HCT116 (cell line): Measurements from ENCODE around the gene C1QTNF12. TPM values are rescaled to one million over a fixed set of nuclear protein-coding genes. Genes with fewer than 3 reads are reported as not detected.
A peak's percentile ranks its signal among the peaks of the same experiment; 100 is the strongest.

Experiments used
- ATAC-seq: fragments of 200-7000 bp; cut with Tn5 transposase; 2 replicates; pipeline ENCODE4 v1.9.1; 2020; ENCODE audit warnings: mild to moderate bottlenecking, moderate library complexity
- BruUV-seq: library from RNA; stranded (reverse); fragments of 400-500 nt; replicated peaks from 2 replicates; lab custom pipeline; 2021; lab: Mats Ljungman, UMichigan
- CTCF ChIA-PET: fragments of 300-600 bp; sonication (Branson Sonifier 250); formaldehyde crosslinking; loops from one replicate; lab custom pipeline; 2021; ENCODE audit warnings: antibody characterized with exemption; lab: Charles Lee
- POLR2A ChIA-PET: fragments of 300-600, 350-600 bp; sonication (Branson Sonifier 250); formaldehyde crosslinking; loops from one replicate; lab custom pipeline; 2021; ENCODE audit warnings: antibody characterized with exemption; lab: Charles Lee
- RAD21 ChIA-PET, 2 experiments: fragments of 300-600 bp; sonication (Branson Sonifier 250); formaldehyde crosslinking; loops; one replicate each; lab custom pipeline; 2023; ENCODE audit warnings: low total read pairs in 2 of 2; ENCODE audit not compliant: uncharacterized antibody in 2 of 2, unreplicated experiment in 2 of 2, low non-redundant PET in 1 of 2; lab: Charles Lee
- DNase-seq: peaks from one replicate; pipeline ENCODE4 v3.0.0-alpha.2; 2010; ENCODE audit warnings: low read depth, low spot score
- H2AFZ ChIP-seq: fragments of 200-600 bp; shearing (Covaris generic), sonication (generic); 2 replicates; pipeline ENCODE4 v1.6.1; 2017; ENCODE audit warnings: low read depth, mixed run types, mixed read lengths, antibody characterized with exemption, low read length; ENCODE audit not compliant: poor library complexity, severe bottlenecking
- H3K27ac ChIP-seq: 2 replicates; pipeline ENCODE4 v1.5.1; 2012; ENCODE audit warnings: low read depth, low read length
- H3K27me3 ChIP-seq: fragments of 200-600 bp; sonication (generic); 2 replicates; pipeline ENCODE4 v1.6.1; 2016; ENCODE audit warnings: mixed run types, low read length, mixed read lengths; ENCODE audit not compliant: insufficient read depth
- H3K36me3 ChIP-seq, 2 experiments: fragments of 200-500 bp in 1 of 2; fragments of 200-600 bp in 1 of 2; sonication (Bioruptor generic) in 1 of 2; sonication (generic) in 1 of 2; 2 replicates each; pipeline versions ENCODE4 v1.5.1 to v1.6.1; 2014 to 2016; ENCODE audit warnings: low read length in 2 of 2, inconsistent platforms in 1 of 2, mixed read lengths in 1 of 2, mixed run types in 1 of 2; ENCODE audit not compliant: insufficient read depth in 2 of 2, control insufficient read depth in 1 of 2
- H3K4me1 ChIP-seq, 2 experiments: fragments of 200-600 bp in 1 of 2; sonication (generic) in 1 of 2; 2 replicates each; pipeline versions ENCODE4 v1.5.1 to v1.6.1; 2012 to 2017; ENCODE audit warnings: low read length in 2 of 2, inconsistent platforms in 1 of 2, mild to moderate bottlenecking in 1 of 2, mixed read lengths in 1 of 2, mixed run types in 1 of 2, moderate library complexity in 1 of 2; ENCODE audit not compliant: insufficient read depth in 2 of 2, control insufficient read depth in 1 of 2
- H3K4me2 ChIP-seq: fragments of 200-600 bp; sonication (generic); 2 replicates; pipeline ENCODE4 v1.6.1; 2017; ENCODE audit warnings: mixed run types, low read length, mixed read lengths
- H3K4me3 ChIP-seq, 2 experiments: fragments of 200-600 bp in 1 of 2; sonication (generic) in 1 of 2; replicated peaks in 1 of 2; 2 replicates each; pipeline ENCODE4 v1.5.1; 2011 to 2016; ENCODE audit warnings: low read length in 2 of 2, control low read depth in 1 of 2, low read depth in 1 of 2, mild to moderate bottlenecking in 1 of 2, mixed read lengths in 1 of 2, mixed run types in 1 of 2
- H3K79me2 ChIP-seq: fragments of 200-600 bp; sonication (generic); 2 replicates; pipeline ENCODE4 v1.6.1; 2017; ENCODE audit warnings: mild to moderate bottlenecking, mixed run types, low read length, moderate library complexity, mixed read lengths; ENCODE audit not compliant: insufficient read depth
- H3K9ac ChIP-seq: fragments of 200-600 bp; sonication (generic); 2 replicates; pipeline ENCODE4 v1.6.1; 2016; ENCODE audit warnings: low read length, mixed read lengths
- H3K9me2 ChIP-seq: fragments of 200-600 bp; sonication (generic), shearing (Covaris generic); 2 replicates; pipeline ENCODE4 v1.6.1; 2017; ENCODE audit warnings: mixed run types, mild to moderate bottlenecking, moderate library complexity; ENCODE audit not compliant: insufficient read depth
- H3K9me3 ChIP-seq, 2 experiments: fragments of 200-500 bp in 1 of 2; fragments of 200-600 bp in 1 of 2; sonication (Bioruptor generic) in 1 of 2; sonication (generic) in 1 of 2; 2 replicates each; pipeline ENCODE4 v1.6.1; 2014 to 2017; ENCODE audit warnings: low read length in 2 of 2, mixed read lengths in 2 of 2, inconsistent platforms in 1 of 2, low read depth in 1 of 2, mild to moderate bottlenecking in 1 of 2, mixed run types in 1 of 2, moderate library complexity in 1 of 2; ENCODE audit not compliant: control insufficient read depth in 1 of 2, insufficient read depth in 1 of 2
- H4K20me1 ChIP-seq: fragments of 200-600 bp; sonication (generic), shearing (Covaris generic); 2 replicates; pipeline ENCODE4 v1.6.1; 2017; ENCODE audit warnings: mixed run types, mild to moderate bottlenecking, moderate library complexity; ENCODE audit not compliant: insufficient read depth
- CTCF ChIP-seq, 3 experiments: fragments of 200-600 bp in 1 of 3; sonication (generic) in 1 of 3; IDR thresholded peaks in 2 of 3; conservative IDR thresholded peaks in 1 of 3; 2 replicates each; pipeline ENCODE4 v1.5.1; 2012 to 2017; ENCODE audit warnings: low read depth in 2 of 3, low read length in 2 of 3, antibody characterized with exemption in 1 of 3, borderline replicate concordance in 1 of 3, control low read depth in 1 of 3, mild to moderate bottlenecking in 1 of 3, mixed read lengths in 1 of 3, mixed run types in 1 of 3, moderate library complexity in 1 of 3; ENCODE audit not compliant: insufficient read depth in 1 of 3
- FOSL1 ChIP-seq: IDR thresholded peaks from 2 replicates; pipeline ENCODE4 v1.6.1; 2012; ENCODE audit warnings: low read depth
- JUND ChIP-seq: IDR thresholded peaks from 2 replicates; pipeline ENCODE4 v1.6.1; 2012
- RAD21 ChIP-seq: IDR thresholded peaks from 2 replicates; pipeline ENCODE4 v1.6.1; 2012; ENCODE audit warnings: low read depth, mild to moderate bottlenecking
- intact Hi-C: fragments of 100-400 bp; cut with micrococcal nuclease; formaldehyde crosslinking; loops from 2 replicates; pipeline ENCODE4 v1.10.0; 2022
- total RNA-seq: library from RNA; stranded (reverse); gene quantifications from one replicate; pipeline ENCODE4 v1.2.1, GENCODE V29; 2021; ENCODE audit not compliant: unreplicated experiment

C1QTNF12 gene
- total RNA-seq, 1 experiment from 2014 or later, result 6.9 TPM

GRCh38 chr1:1291548-1292441 lies 45.3 kb upstream of the C1QTNF12 start:
- peak overlapping the region; percentile 45; the same call in 1 of the 2 replicates for H3K27ac ChIP-seq
- ChIA-PET CTCF (interaction anchor here (0.7 to 2.8 kb wide), 16 partner anchors 8 to 352 kb away, joined by 3 to 30 read pairs (median 4); partner anchors contain the start of gene CCNL2), POLR2A (no interaction called here), RAD21 (interaction anchor here (0.7 to 1.5 kb wide), 5 partner anchors 13 to 170 kb away, joined by 3 to 7 read pairs (median 3); partner anchors contain the start of gene UBE2J2 (in 1 of the 2))
- no peak overlapping the region for H3K9ac ChIP-seq
- H3K36me3 ChIP-seq, result no peaks in the 10 kb centered on the region
- H3K79me2 ChIP-seq, result no peaks in the 10 kb centered on the region
- H4K20me1 ChIP-seq, result no peaks in the 10 kb centered on the region
- H3K9me3 ChIP-seq, result no peaks in the 10 kb centered on the region
- intact Hi-C loops, result loop anchor here (2.0 kb wide), 2 partner anchors 169 to 307 kb away; no protein-coding TSS in a partner anchor
- BruUV-seq, result no TSS peak
- no peak for DNase-seq
- H2AFZ ChIP-seq, result no peak overlapping the region
- peak; percentile 75 for ATAC-seq
- peaks cover 14 to 34% of the 10 kb centered on the region in 2 experiments for H3K4me1 ChIP-seq
- no peaks in the 10 kb centered on the region for H3K9me2 ChIP-seq
- peak overlapping the region; percentile 47 for H3K4me2 ChIP-seq
- no peaks in the 10 kb centered on the region for H3K27me3 ChIP-seq
- H3K4me3 ChIP-seq, result no peak overlapping the region
- TF ChIP-seq JUND (no peak), CTCF (IDR thresholded peaks at IDR 0.05 in 2 of 3, conservative IDR thresholded peaks at IDR 0.05 in 1 of 3; ENCODE audit: borderline replicate concordance in 1 of 3, insufficient read depth in 1 of 3, low read depth in 2 of 3, low read length in 2 of 3) (peak; percentile 65 to 72 (median 72)), RAD21 (peak; percentile 86), FOSL1 (no peak)
